Epidermal melanocyte (primary cell): ENCODE measurements around the gene HOXB1.
"Not testable (repeated sequence)": the region's sequence is repeated elsewhere in the genome, so short reads cannot be mapped to it uniquely, and the experiment has no call there.

Source experiments
- DNase-seq: peaks from one replicate; pipeline ENCODE4 v3.0.0; 2011; ENCODE audit warnings: low spot score; ENCODE audit not compliant: insufficient read length

HOXB1 gene

DNA sequence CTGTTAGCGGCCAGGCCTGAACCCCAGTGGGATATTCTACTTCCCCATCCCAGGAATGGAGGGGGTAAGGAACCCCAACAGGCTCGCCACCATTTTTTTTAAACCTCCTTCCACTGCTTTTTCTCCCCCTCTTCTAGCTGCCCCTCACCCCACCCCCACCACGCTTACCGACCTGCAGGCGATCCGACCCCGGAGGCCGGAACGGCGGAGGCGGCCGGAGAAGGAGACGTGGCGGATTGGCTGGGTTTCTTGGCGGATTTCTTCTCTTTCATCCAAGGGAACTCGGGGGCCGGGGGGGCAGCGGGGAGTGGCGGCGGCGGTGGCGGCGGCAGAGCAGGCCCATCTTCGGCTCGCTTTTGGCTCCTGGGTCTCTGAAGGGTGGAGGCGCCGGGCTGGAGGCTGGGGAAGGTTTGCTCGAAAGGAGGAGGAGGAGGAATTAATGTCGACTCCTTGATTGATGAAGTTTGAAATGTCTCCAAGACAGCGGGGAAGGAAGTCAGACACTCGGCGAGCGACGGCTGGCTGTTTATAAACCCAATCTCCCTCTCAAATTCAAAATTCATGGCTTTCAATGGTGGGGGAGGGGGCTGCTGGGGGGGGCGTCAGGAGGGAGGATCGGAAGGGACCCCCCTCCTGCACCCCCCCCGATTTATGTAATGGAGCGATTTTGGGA is 13.7 kb upstream of the HOXB1 start:
- DNase-seq: no peak

DNA sequence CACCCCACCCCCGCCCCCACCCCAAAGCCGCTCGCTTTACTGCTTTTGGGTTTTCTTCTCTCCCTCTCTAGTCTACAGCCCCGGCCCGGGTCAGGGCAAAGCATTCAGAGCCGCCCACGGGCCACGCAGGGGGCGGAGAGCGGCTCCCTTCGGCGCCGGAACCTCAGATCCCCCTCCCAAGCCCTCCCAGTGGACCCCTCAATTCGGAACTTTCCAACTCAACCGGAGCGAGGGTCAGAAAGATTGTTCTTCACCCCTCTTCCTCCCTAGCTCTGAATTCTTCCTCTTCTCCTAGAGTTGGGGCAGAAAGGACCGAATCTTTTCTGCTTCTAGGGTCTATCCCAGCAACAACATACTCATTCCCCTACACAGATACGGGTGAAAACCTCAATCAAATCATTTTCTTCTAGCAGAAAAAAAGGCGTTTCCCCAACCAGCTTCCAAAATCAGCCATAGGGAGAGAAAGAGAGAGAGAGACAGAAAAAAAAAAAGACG is 13.1 kb upstream of the HOXB1 start:
- DNase-seq: no peak

DNA sequence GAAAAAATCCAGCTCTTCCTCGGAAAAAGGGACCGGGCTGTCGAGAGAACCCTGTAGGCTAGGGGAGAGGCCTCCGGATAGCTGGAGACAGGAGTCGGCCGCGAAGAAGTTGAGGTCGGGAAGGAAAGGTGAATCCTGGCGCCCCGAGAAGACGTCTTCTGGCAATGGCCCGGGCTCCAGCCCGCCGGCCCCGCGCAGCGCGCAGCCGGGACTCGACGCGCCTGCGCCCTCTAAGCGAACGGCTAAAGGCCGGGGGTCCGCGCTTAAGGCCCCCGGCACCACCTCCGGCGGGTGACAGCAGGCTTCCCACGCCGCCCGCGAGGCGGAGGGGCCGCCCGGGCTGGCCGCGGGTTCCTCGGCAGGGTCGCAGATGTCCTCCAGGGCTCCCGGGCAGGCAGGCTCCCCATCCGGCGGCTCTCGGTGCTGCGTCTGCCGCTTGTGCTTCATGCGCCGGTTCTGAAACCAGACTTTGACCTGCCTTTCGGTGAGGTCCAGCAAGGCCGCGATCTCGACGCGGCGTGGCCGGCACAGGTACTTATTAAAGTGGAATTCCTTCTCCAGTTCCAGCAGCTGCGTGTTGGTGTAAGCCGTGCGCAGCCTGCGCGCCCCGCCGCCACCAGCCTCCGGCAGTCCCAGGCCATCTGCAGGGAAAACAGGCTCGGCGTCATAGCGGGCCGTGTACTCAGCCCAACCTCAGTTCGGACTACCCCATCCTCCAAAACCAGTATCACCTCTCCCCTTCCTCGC is 12.5 kb upstream of the HOXB1 start:
- DNase-seq: no peak

DNA sequence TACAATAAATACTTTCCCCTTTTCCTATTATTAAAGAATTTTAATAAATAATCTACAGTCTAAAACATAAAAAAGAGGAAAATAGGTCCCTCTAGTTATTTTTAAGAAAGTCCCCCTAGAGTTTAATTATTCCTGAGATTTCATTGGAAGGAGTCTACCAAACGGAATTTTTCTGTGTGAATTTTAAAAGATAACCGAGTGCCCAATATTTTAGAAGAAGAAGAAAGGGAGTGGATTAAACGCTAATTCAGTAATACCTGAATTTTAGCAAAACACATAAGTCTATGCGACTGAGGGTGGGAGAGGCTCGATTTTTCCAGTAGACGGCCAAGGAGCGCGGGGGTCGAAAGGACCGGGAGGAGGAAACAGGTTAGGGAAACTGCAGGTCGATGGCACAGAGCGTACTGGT is 11.9 kb upstream of the HOXB1 start:
- no peak for DNase-seq

DNA sequence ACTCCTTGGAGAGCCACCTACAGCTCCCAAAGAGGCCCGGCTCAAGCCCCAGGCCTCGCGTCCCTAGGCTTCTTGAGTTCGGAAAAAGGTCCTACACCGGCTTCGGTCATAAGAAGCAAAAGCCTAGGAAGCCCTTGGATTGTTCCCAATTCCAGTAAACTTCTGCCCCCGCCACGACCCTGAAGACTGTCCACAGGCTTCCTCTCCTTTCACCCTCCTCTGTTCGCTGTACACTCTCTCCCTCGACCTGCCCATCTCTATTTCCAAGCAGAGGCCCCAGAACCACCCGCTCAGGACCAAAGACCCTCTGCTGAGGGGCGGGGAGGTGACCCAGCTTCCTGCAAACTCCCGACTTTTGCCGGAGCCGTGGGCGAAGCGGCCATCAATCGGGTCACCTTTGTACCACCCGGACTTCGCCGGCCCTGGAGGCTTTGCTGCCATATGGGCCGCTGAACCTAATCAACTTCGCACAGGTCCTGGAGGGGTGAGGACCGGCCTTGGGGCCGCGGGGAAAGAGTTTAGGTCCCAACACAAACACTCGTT is 11.4 kb upstream of the HOXB1 start:
- DNase-seq: no peak

DNA sequence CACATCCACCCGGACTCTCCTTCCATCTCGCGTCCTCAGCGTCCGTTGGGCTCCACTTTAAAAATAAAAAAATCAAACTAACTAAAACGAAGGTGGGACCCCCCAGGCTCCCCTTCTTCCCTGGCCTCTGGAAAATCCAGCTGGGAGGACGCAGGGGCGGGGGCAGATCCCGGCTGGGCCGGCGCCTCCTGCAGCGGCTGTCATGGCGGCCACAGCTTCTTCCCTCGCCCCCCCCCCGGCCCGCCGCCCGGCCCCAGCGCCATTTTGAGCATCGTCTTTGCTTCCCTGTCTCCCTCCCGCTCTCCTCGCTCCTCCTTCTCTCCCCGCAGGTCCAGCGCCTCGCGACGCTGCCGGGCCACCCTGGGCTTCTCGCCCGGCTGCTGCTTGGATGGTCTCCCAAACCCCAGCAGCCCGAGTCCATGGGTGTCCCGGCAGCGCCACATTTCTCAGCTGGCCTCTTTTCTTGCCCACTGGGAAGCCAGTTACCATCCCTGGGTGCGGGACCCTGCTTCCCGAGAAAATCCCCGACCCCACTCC is 10.8 kb upstream of the HOXB1 start:
- no peak for DNase-seq

DNA sequence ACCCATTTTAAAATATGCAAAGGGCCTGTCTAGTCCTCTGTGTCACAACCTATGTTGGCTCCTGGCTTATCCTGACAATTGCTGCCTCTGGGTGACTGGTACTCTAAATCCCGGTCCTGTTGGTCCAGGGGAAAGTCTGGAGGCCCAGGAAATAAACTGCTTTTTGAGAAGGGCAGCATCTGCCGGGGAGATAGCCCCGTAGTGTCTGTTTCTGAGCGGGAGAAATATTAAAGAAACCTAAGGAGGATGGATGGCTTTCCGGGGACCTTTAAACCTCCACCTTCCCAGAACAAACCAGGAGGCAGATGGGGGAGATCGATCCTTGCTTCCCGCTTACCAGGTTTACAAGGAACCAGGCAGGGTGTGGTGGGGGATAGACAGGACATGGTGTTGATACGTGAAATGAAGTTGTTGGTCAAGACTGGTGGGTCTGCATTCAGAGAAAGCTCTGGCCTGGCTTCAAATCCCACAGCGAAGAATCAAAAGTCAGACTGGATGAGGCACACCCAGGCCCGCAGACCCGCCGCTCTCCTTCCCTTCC is 10.3 kb upstream of the HOXB1 start:
- DNase-seq: no peak

DNA sequence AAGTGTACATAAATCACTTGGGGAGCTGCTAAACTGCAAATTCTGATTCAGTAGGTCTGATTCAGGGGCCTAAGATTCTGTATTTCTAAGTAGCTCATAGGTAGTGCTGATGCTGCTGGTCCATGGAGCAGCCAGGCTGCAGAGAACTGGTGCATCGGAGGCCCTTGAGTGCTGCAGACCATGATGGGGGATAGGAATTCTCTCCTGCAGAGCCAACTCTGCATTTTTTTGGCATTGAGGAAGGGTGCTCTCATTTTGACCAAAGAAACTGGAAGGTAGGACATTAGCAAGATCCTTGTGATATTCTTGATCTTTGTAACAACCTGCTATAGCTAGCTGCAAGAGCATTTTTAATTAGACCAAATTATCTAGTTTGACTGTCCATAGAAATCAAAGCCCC is 9.4 kb upstream of the HOXB1 start:
- DNase-seq: no peak

DNA sequence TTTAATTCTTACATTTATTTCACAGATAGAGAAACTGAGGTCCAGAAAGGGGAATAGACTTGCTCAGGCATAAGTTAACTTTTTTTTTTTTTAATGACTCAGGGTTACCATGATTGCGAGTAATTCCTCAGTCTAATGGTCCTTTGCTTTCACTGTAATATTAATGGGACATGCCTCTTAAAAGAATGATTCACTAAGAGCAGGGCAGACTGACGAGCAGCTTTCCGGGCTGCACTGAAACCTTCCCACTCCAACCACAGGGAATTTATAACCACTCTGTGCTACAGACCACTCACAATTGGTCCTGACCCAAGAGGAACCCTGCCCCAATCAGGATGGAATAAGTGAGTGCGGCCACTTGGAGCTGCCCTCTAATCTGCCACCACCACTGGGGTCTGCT is 8.4 kb upstream of the HOXB1 start:
- no peak for DNase-seq

DNA sequence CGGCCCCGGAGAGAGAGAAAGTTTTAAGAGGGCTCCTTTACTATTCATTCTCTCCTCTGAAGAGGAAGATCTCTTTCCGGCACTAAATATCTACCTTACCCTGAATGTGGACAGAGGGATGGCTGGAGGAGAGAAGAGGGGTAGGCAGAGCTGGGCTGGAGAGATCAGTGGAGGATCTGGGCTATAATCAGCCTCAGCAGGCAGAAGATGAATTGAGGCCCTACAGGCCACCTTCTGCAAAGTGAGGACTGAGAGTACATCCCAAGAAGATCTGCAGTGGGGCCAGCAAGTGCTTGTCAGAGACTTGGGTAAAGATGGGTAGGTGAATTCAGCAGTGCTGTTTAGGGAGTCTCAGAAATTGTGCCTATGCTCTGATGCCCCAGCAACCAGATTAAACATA is 6.5 kb upstream of the HOXB1 start:
- DNase-seq: no peak

DNA sequence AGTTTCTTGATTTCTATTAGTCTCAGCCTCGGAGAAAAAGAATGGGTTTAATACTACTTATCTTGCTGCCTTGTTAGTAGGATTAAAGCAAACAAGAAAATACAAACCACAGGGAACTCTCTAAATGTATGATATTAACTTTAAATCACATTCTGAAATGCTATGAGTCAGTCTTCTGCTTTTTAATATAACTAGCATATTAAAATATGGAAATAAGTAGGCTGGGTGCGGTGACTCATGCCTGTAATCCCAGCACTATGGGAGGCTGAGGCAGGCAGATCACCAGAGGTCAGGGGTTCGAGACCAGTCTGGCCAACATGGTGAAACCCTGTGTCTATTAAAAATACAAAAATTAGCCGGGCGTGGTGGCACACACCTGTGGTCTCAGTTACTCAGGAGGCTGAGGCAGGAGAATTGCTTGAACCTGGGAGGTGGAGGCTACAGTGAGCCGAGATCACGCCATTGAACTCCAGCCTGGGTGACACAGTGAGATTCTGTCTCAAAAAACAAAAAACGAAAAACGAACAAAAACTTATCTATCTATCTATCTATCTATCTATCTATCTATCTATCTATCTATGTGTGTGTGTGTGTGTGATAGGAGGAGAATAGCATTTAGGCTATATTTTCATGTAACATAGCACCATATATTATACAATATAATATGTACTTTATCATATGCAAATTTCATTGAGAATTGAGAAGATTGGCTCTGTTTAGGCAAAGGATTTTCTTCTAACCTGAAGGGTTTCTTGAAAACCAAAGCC is 5.2 kb upstream of the HOXB1 start:
- not testable (repeated sequence) for DNase-seq

DNA sequence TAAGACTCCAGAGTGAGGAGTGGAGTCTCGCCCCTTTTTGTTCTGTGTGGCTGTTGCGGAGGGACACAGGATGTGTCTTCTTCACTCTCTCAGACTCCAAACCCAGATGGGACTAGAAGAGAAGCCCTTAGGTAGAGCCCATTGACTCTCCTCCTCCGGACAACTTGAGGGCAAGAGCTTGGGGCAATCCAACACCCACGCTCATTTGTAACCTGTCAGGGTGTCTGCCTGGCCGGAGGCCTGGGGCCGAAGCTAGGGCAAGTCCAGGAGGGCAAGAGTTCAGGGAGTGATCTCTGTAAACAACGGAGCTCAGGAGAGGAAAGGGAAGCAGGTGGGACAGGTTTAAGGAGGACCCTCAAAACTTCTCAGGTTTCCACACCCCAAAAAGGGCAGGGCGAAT is 1.4 kb upstream of the HOXB1 start:
- no peak for DNase-seq

DNA sequence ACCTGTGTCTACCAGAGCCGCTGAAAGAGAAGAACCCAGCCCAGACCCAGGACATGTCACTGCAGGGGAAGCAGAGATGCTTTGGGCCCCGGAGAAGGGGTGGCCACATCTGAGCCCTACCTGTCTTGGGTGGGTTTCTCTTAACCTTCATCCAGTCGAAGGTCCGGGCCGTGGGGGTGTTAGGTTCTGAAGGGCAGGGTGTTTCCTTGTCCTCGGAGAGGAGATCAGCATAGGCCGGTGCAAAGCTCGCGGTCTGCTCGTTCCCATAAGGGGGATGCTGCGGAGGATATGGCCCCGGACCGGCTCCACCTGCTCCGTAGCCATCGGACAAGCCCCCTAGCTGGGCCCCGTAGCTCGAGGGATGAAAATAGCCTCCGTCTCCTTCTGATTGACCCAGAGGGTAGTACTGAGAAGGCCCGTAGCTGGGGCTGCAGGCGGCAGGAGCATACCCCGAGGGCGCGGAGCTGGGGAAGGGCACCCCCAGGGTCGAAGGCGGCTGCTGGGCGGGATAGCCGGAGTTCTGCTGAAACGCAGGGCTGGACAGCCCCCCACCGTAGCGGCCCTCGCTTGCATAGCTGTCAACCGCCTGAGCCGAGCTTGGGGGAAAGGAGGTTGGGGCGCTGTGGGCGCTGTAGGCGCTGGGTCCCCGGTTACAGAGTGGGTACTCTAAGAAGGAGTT is 464 bp downstream of the HOXB1 start:
- no peak for DNase-seq

DNA sequence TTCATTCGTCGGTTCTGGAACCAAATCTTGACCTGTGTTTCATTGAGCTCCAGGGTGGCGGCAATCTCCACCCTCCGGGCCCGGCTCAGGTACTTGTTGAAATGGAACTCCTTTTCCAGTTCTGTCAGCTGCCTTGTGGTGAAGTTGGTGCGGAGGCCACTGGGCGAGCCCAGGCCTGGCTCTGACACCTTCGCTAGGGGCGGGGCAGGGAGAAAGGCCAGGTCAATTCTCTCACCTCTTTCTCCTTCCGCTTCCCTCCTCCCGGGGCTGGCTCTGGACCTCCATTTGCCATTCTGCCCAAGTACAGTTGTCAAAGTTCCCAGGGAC is 1.2 kb downstream of the HOXB1 start:
- no peak for DNase-seq

DNA sequence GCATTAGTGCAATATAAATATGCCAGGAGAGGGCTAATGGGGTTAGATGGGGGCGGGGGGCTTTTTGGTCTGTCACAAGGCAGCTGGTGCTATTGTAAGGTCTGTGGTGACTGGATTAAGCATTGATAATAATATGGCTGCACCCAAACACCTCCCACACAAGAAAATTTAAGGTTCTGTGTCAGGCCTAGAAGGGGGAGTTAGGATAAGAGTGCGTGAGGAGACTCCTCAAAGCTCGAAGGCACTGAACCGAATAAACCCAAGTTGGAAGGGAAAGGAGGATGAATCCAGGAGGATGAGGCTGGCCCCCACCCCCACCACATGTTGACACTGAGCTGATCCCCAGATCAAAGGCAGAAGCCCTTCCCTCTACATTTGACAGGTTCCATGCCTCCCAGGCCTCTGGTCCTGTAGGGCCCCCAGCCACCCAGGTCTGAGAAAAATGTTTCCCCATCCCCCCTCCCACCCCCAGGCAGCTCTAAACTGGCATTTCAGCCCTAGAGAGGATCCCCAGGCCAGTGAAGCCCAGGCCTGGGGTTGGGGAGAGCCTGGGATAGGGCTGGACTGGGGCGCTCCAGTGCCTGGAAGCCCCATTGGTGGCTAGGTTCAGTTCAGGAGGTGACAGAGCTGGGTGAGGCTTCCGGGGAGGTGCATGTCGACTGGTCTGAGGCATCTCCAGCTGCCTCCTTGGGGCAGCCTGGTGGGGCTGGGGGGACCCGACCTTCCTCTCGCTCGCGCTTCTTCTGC is 1.7 kb downstream of the HOXB1 start:
- DNase-seq: no peak

DNA sequence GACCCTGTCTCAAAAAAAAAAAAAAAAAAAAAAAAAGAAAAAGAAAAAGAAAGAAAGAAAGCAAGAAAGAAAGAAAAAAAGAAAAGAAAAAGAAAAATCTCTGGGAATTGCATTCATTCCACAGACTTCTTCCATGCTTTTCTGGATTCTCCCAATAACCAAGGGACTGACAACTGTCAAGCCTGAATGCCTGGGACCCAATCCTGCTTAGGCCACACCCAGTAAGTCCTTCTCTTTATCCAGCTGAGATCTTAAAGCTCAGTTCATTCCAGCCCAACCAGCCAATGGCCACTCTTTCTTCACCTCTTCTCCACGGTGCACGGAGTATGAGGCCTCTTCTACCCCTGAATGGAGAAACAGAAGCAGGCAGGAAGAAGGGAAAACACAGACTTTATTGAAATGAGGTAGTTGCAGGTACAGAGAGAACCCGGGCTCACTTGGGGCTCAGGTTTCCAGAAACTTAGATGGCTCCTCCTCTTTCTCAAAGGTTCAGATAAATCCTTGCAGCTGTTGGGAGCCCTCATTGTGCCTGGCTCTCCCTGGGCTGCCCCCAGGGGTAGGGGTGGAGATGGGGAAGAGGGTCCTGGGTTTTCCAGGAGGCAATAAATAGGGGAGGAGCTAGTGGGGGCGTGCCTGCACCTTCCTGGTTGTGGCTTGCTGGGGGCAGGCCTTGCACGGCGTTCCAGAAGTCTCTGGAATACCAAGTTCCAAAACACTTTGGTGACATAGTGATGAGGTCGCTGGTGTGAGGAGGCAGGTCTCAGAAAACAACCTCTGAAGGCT is 2.5 kb downstream of the HOXB1 start:
- no peak for DNase-seq

DNA sequence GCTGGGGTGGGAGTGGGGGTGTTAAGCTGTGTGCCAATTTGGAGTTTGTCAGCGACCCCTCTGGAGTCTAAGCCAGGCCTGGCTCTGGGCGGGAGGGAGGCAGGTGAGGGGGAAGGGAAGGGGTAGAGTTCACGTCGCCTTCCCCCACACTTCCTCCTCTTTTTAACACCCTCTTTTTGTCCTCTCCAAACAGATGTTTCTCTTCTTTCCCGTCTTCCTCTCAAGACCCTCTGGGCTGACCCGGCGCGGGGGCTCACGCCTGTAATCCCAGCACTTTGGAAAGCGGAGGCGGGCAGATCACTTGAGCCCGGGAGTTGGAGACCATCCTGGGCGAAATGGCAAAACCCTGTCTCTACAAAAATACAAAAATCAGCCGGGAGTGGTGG is 3.3 kb downstream of the HOXB1 start:
- no peak for DNase-seq

DNA sequence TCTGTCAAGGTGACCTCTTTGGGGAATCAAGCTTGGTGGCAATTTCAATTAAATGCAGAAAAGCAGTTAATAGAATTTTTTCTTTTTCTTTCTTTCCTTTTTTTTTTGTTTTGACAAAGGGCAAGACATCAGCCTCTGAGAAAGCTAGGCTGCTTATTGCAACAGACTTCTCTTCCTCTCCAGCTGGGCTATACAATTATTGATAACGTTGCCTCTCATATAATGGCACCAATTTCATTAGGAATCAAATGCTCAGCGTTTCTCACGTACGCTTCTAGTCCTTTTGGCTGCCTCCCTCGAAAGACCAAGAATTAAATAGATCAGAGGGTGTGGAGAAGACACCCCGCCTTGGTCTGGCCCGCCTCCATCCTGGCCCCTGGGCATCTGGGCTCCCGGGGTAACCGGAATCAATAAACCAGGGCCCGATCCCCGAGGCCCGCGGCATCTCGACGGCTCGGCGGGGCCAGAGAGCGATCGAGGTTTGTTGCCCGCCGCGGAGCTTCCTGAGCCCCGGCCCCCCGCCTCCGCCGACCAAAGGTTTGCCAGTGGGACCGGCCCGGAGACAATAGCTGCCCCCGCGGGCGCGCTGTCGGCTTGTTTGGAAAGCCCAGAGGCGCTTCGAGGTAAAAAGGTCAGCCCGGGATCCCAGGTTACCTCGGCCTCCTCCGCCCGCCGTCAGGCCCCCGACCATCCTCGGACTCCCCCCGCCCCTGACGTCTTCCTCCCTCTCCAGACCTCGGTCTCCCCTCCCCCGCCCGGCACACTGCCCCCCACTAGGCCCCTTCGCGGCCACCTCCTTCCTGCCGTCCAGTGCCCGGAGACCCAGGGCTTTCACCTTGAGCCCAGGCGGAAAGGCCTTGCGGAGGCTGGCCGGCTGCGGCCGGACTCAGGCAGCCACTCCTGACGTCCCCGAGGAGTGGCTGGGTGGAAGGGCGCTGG is 3.9 kb downstream of the HOXB1 start:
- DNase-seq: no peak
